Measurements from ENCODE around the gene RNF135.

- TF ChIP-seq CTCF (conservative IDR thresholded peaks at IDR 0.05 in 1 of 2, IDR thresholded peaks at IDR 0.05 in 1 of 2; ENCODE audit: low read depth in 1 of 2, low read length in 2 of 2) (no peak), EZH2 (IDR thresholded peaks at IDR 0.05; ENCODE audit: low read length, missing control alignments) (no peak)
Observed at GRCh38 chr17:30947796-30948195, 23.0 kb upstream of the RNF135 start.
